HepG2 (cell line): Measurements from ENCODE around the gene MFAP2. TPM values are rescaled to one million over a fixed set of nuclear protein-coding genes. Genes with fewer than 3 reads are reported as not detected.

Experiments
- BRD4 ChIP-seq: sonication (generic); formaldehyde crosslinking; IDR thresholded peaks from 2 replicates; pipeline ENCODE4 v1.4.0; 2020; ENCODE audit warnings: missing genetic modification reagents
- CBX1 ChIP-seq: IDR thresholded peaks from one replicate; pipeline ENCODE4 v1.6.1; 2016; ENCODE audit warnings: antibody characterized with exemption, low read depth
- CHCHD3 ChIP-seq: sonication (generic); formaldehyde crosslinking; IDR thresholded peaks from 2 replicates; pipeline ENCODE4 v1.8.0; 2022; ENCODE audit warnings: mild to moderate bottlenecking, missing genetic modification reagents, moderate library complexity
- GTF3A ChIP-seq: sonication (generic); formaldehyde crosslinking; conservative IDR thresholded peaks from 2 replicates; pipeline ENCODE4 v1.4.0; 2020; ENCODE audit warnings: mild to moderate bottlenecking, missing genetic modification reagents
- GZF1 ChIP-seq: sonication (generic); formaldehyde crosslinking; IDR thresholded peaks from 2 replicates; pipeline ENCODE4 v1.5.1; 2020; ENCODE audit warnings: mild to moderate bottlenecking, missing genetic modification reagents
- HMG20A ChIP-seq: IDR thresholded peaks from 2 replicates; pipeline ENCODE4 v1.6.1; 2016; ENCODE audit warnings: borderline replicate concordance
- KDM4B ChIP-seq: sonication (generic); formaldehyde crosslinking; IDR thresholded peaks from 2 replicates; pipeline ENCODE4 v1.4.0; 2020; ENCODE audit warnings: missing genetic modification reagents
- NFYB ChIP-seq: sonication (generic); formaldehyde crosslinking; IDR thresholded peaks from 2 replicates; pipeline ENCODE4 v1.4.0; 2020; ENCODE audit warnings: missing genetic modification reagents
- SIN3A ChIP-seq: IDR thresholded peaks from 2 replicates; pipeline ENCODE4 v1.6.1; 2011; ENCODE audit warnings: low read depth, mild to moderate bottlenecking, control low read depth, low read length, borderline replicate concordance
- TBX3 ChIP-seq: fragments of 450-650 bp; IDR thresholded peaks from 2 replicates; pipeline ENCODE4 v1.6.1; 2017; ENCODE audit warnings: antibody characterized with exemption, mild to moderate bottlenecking, inconsistent platforms, borderline replicate concordance
- THAP11 ChIP-seq: IDR thresholded peaks from 2 replicates; pipeline ENCODE4 v1.6.1; 2016; ENCODE audit warnings: missing biosample characterization, missing genetic modification reagents
- ZBTB7B ChIP-seq: sonication (generic); formaldehyde crosslinking; IDR thresholded peaks from 2 replicates; pipeline ENCODE4 v1.4.0; 2020; ENCODE audit warnings: missing genetic modification reagents
- ZNF143 ChIP-seq: sonication (generic); formaldehyde crosslinking; IDR thresholded peaks from 2 replicates; pipeline ENCODE4 v1.4.0; 2020; ENCODE audit warnings: missing genetic modification reagents
- polyA plus RNA-seq, 8 experiments: library from polyadenylated mRNA; depleted of rRNA in 3 of 8; stranded (reverse) in 7 of 8; unstranded in 1 of 8; fragments of >200 nt; fragmentation: Illumina TruSeq in 4 of 8; extraction: Trizol in 4 of 8; gene quantifications; 2 replicates each; pipeline versions ENCODE4 v1.2.1 to v1.2.3, GENCODE V29; 2011 to 2016; ENCODE audit warnings: low read depth in 4 of 8, missing spikeins in 1 of 8, mixed read lengths in 1 of 8; ENCODE audit not compliant: insufficient read depth in 1 of 8
- total RNA-seq, 5 experiments: library from RNA; depleted of rRNA; stranded (reverse); fragments of >200 nt; fragmentation: Illumina TruSeq; extraction: Trizol; gene quantifications; 2 replicates each; pipeline ENCODE4 v1.2.3, GENCODE V29; 2016; ENCODE audit warnings: low read depth in 1 of 5
- TF ChIP-seq, protein P1 (sequence below): sonication (generic); formaldehyde crosslinking; IDR thresholded peaks from 2 replicates; pipeline ENCODE4; 2020; ENCODE audit warnings: missing genetic modification reagents, mild to moderate bottlenecking, borderline replicate concordance
- TF ChIP-seq, protein P2 (sequence below): sonication (generic); formaldehyde crosslinking; IDR thresholded peaks from 2 replicates; pipeline ENCODE4 v1.8.1; 2023; ENCODE audit warnings: mild to moderate bottlenecking, missing genetic modification reagents
- TF ChIP-seq, protein P3 (sequence below): sonication (generic); formaldehyde crosslinking; IDR thresholded peaks from 2 replicates; pipeline ENCODE4 v1.8.0; 2023; ENCODE audit warnings: mild to moderate bottlenecking, missing genetic modification reagents
- TF ChIP-seq, protein P4 (sequence below): sonication (generic); formaldehyde crosslinking; IDR thresholded peaks from 2 replicates; pipeline ENCODE4 v1.4.0; 2020; ENCODE audit warnings: mild to moderate bottlenecking, missing genetic modification reagents

The MFAP2 gene
- total and polyA plus RNA-seq, 2 of the 13 experiments (the other 11 are each of a cell fraction or from before 2014, with no cell fraction given) = 1.1 to 1.4 TPM

DNA sequence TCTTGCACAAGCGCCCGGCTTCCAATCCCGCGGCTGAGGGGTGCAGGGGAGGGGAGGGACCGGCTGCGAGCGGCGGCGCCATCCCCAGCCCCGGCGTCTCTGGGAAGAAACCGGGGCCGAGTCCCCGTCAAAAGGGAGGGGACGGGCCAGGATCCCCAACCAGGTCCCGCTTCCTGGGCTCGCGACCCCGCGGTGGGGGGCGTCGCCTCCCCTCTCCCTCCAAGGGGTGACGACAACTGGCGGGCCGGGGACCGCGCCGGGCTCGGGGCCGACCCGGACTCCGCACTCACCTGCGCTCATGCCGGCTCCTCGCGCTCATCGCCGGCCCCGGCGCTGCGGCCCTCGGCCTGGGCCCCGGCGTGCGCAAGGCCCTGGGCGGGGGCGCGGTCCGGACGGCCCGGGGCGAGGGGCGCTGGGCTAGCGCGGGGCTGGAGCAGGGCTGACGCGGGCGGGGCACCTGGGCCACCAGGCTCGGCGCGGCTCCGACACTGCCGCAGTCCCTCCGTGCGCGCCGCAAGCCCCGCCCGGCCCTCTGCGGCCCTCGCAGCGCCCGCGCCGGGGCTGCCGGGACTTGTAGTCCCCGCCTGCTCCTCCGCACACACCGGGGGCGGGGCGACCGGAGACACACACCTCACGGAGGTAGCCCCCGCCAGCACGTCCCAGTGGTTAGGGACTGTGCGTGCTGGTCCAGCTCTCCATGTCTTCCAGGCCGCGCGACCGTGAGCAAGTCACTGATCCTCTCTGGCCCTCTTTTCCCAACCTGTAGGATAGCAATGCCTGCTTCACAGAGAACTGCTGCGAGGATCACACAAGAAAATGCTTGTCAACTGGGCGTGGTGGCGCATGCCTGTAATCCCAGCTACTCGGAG, 31.3 kb upstream of the MFAP2 start, which contains the start of gene ATP13A2 (continued):
- no peak for TF ChIP-seq KDM4B (CRISPR knock-in tag)
- TF ChIP-seq GZF1 (CRISPR knock-in tag) = no peak
- no peak for TF ChIP-seq HMG20A (CRISPR knock-in tag)
- TF ChIP-seq, protein P1, sequence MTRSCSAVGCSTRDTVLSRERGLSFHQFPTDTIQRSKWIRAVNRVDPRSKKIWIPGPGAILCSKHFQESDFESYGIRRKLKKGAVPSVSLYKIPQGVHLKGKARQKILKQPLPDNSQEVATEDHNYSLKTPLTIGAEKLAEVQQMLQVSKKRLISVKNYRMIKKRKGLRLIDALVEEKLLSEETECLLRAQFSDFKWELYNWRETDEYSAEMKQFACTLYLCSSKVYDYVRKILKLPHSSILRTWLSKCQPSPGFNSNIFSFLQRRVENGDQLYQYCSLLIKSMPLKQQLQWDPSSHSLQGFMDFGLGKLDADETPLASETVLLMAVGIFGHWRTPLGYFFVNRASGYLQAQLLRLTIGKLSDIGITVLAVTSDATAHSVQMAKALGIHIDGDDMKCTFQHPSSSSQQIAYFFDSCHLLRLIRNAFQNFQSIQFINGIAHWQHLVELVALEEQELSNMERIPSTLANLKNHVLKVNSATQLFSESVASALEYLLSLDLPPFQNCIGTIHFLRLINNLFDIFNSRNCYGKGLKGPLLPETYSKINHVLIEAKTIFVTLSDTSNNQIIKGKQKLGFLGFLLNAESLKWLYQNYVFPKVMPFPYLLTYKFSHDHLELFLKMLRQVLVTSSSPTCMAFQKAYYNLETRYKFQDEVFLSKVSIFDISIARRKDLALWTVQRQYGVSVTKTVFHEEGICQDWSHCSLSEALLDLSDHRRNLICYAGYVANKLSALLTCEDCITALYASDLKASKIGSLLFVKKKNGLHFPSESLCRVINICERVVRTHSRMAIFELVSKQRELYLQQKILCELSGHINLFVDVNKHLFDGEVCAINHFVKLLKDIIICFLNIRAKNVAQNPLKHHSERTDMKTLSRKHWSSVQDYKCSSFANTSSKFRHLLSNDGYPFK (CRISPR knock-in tag) = no peak
- TF ChIP-seq CBX1 = no peak
- peak; percentile 98 for TF ChIP-seq THAP11
- TF ChIP-seq, protein P2, sequence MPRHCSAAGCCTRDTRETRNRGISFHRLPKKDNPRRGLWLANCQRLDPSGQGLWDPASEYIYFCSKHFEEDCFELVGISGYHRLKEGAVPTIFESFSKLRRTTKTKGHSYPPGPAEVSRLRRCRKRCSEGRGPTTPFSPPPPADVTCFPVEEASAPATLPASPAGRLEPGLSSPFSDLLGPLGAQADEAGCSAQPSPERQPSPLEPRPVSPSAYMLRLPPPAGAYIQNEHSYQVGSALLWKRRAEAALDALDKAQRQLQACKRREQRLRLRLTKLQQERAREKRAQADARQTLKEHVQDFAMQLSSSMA (CRISPR knock-in tag) = peak; percentile 48; the same call in 1 of the 2 replicates
- TF ChIP-seq BRD4 (CRISPR knock-in tag) = no peak
- no peak for TF ChIP-seq CHCHD3 (CRISPR knock-in tag)
- TF ChIP-seq, protein P3, sequence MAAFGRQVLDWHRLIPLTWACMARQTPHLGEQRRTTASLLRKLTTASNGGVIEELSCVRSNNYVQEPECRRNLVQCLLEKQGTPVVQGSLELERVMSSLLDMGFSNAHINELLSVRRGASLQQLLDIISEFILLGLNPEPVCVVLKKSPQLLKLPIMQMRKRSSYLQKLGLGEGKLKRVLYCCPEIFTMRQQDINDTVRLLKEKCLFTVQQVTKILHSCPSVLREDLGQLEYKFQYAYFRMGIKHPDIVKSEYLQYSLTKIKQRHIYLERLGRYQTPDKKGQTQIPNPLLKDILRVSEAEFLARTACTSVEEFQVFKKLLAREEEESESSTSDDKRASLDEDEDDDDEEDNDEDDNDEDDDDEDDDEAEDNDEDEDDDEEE (CRISPR knock-in tag) = 0 out of 2 replicates have a peak, but pooled peaks have one; percentile 29
- TF ChIP-seq, protein P4, sequence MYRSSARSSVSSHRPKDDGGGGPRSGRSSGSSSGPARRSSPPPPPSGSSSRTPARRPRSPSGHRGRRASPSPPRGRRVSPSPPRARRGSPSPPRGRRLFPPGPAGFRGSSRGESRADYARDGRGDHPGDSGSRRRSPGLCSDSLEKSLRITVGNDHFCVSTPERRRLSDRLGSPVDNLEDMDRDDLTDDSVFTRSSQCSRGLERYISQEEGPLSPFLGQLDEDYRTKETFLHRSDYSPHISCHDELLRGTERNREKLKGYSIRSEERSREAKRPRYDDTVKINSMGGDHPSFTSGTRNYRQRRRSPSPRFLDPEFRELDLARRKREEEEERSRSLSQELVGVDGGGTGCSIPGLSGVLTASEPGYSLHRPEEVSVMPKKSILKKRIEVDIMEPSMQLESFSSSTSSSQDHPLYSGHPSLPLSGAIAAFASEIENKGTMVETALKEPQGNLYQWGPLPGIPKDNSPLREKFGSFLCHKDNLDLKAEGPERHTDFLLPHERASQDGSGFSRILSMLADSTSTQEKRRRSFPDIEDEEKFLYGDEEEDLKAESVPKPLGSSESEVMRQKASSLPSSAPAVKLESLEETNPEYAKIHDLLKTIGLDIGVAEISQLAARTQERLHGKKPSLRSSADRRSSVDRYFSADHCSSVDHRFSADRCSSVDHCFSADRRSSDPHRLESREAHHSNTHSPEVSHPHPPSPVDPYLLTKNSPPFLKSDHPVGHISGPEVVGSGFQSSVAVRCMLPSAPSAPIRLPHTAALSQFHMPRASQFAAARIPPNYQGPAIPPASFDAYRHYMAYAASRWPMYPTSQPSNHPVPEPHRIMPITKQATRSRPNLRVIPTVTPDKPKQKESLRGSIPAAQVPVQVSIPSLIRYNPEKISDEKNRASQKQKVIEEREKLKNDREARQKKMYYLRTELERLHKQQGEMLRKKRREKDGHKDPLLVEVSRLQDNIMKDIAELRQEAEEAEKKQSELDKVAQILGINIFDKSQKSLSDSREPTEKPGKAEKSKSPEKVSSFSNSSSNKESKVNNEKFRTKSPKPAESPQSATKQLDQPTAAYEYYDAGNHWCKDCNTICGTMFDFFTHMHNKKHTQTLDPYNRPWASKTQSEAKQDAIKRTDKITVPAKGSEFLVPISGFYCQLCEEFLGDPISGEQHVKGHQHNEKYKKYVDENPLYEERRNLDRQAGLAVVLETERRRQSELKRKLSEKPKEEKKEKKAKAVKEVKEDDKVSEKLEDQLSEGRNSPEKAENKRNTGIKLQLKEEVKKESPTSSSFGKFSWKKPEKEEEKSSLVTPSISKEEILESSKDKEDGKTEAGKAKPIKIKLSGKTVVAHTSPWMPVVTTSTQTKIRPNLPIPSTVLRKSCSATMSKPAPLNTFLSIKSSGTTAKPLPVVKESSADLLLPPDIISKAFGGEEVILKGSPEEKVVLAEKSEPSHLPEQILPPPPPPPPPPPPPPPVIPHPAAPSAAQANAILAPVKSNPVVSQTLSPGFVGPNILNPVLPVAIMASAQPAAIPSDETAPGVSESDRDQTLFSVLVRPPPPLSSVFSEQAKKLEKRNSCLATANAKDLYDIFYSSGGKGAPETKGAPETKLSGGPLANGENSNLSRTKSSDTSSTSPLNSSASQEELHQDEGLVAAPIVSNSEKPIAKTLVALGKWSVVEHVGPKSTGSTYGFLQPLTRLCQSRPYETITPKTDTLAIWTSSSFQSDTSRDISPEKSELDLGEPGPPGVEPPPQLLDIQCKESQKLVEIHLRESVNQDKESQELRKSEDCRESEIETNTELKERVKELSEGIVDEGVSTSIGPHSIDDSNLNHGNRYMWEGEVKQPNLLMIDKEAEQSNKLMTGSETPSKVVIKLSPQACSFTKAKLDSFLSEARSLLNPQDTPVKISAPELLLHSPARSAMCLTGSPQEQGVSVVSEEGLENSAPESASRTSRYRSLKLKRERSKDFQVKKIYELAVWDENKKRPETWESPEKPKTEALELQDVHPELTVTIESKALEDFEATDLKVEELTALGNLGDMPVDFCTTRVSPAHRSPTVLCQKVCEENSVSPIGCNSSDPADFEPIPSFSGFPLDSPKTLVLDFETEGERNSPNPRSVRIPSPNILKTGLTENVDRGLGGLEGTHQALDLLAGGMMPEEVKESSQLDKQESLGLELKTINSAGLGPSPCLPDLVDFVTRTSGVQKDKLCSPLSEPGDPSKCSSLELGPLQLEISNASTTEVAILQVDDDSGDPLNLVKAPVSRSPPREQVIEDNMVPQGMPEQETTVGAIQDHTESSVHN = no peak
- peak; percentile 92 for TF ChIP-seq ZNF143 (CRISPR knock-in tag)
- TF ChIP-seq NFYB (CRISPR knock-in tag) = no peak
- no peak for TF ChIP-seq GTF3A (CRISPR knock-in tag)
- no peak for TF ChIP-seq SIN3A
- no peak for TF ChIP-seq TBX3
- no peak for TF ChIP-seq ZBTB7B (CRISPR knock-in tag)
